ENCODE measurements around the gene OR7C1.

OR7C1 gene

GRCh38 chr19:14835011-14835410 is at the start of gene OR7C1, which contains the start of gene OR7A5:
Gene OR7C1, minus strand, starts transcription at chr19:14835185. Its CDS starts 35,049 bp downstream, at chr19:14800136.
Gene OR7A5, minus strand, starts transcription at chr19:14835185. Its CDS starts 6,944 bp downstream, at chr19:14828241.
- no peak for DNase-seq

GRCh38 chr19:14871619-14872230 is 36.7 kb upstream of the OR7C1 start:
- in situ Hi-C loops (cut with MboI; ENCODE audit: low pct_unique_long_range_greater_than_20kb, low sequenced_read_pairs), result no loop called here
- DNase-seq, result peak; percentile 49

More at GRCh38 chr19:14835011-14835410, at the start of gene OR7C1, which contains the start of gene OR7A5:
- in situ Hi-C loops (cut with MboI; ENCODE audit: low pct_unique_long_range_greater_than_20kb, low sequenced_read_pairs), result no loop called here

- in situ Hi-C loops (cut with MboI; ENCODE audit: low pct_unique_long_range_greater_than_20kb, low sequenced_read_pairs), result no loop called here
- no peak for DNase-seq
Observed at GRCh38 chr19:14868497-14868896, 33.5 kb upstream of the OR7C1 start.

GRCh38 chr19:14848822-14849221 is 13.8 kb upstream of the OR7C1 start, which contains the start of gene OR7A10:
Gene OR7A10, minus strand, starts transcription at chr19:14848922. Its CDS starts 7,045 bp downstream, at chr19:14841877.
- in situ Hi-C loops (cut with MboI; ENCODE audit: low pct_unique_long_range_greater_than_20kb, low sequenced_read_pairs), result no loop called here
- no peak for DNase-seq

- DNase-seq, result no peak
- in situ Hi-C loops (cut with MboI; ENCODE audit: low pct_unique_long_range_greater_than_20kb, low sequenced_read_pairs), result no loop called here
Observed at GRCh38 chr19:14843578-14843977, 8.6 kb upstream of the OR7C1 start.

GRCh38 chr19:14843169-14843568 is 8.2 kb upstream of the OR7C1 start:
- no peak for DNase-seq
- in situ Hi-C loops (cut with MboI; ENCODE audit: low pct_unique_long_range_greater_than_20kb, low sequenced_read_pairs), result no loop called here

- in situ Hi-C loops (cut with MboI; ENCODE audit: low pct_unique_long_range_greater_than_20kb, low sequenced_read_pairs), result no loop called here
- no peak for DNase-seq
Observed at GRCh38 chr19:14840206-14840605, 5.2 kb upstream of the OR7C1 start.

- in situ Hi-C loops (cut with MboI; ENCODE audit: low pct_unique_long_range_greater_than_20kb, low sequenced_read_pairs), result no loop called here
- no peak for DNase-seq
Observed at GRCh38 chr19:14837391-14837790, 2.4 kb upstream of the OR7C1 start.

GRCh38 chr19:14830702-14831101 is 4.3 kb downstream of the OR7C1 start:
- in situ Hi-C loops (cut with MboI; ENCODE audit: low pct_unique_long_range_greater_than_20kb, low sequenced_read_pairs), result no loop called here
- no peak for DNase-seq

- DNase-seq, result no peak
- in situ Hi-C loops (cut with MboI; ENCODE audit: low pct_unique_long_range_greater_than_20kb, low sequenced_read_pairs), result no loop called here
Observed at GRCh38 chr19:14826006-14826405, 9.0 kb downstream of the OR7C1 start.

GRCh38 chr19:14821937-14822336 is 13.0 kb downstream of the OR7C1 start:
- peak; percentile 63 for DNase-seq
- in situ Hi-C loops (cut with MboI; ENCODE audit: low pct_unique_long_range_greater_than_20kb, low sequenced_read_pairs), result no loop called here

- DNase-seq, result no peak
- in situ Hi-C loops (cut with MboI; ENCODE audit: low pct_unique_long_range_greater_than_20kb, low sequenced_read_pairs), result no loop called here
Observed at GRCh38 chr19:14818588-14818987, 16.4 kb downstream of the OR7C1 start.

- in situ Hi-C loops (cut with MboI; ENCODE audit: low pct_unique_long_range_greater_than_20kb, low sequenced_read_pairs), result no loop called here
- no peak for DNase-seq
Observed at GRCh38 chr19:14817052-14817451, 17.9 kb downstream of the OR7C1 start.

GRCh38 chr19:14814982-14815652 is 19.9 kb downstream of the OR7C1 start:
- in situ Hi-C loops (cut with MboI; ENCODE audit: low pct_unique_long_range_greater_than_20kb, low sequenced_read_pairs), result no loop called here
- no peak for DNase-seq

GRCh38 chr19:14809272-14810057 is 25.5 kb downstream of the OR7C1 start:
- no peak for DNase-seq
- in situ Hi-C loops (cut with MboI; ENCODE audit: low pct_unique_long_range_greater_than_20kb, low sequenced_read_pairs), result no loop called here

- no peak for DNase-seq
- in situ Hi-C loops (cut with MboI; ENCODE audit: low pct_unique_long_range_greater_than_20kb, low sequenced_read_pairs), result no loop called here
Observed at GRCh38 chr19:14804765-14805164, 30.2 kb downstream of the OR7C1 start.

- no peak for DNase-seq
- in situ Hi-C loops (cut with MboI; ENCODE audit: low pct_unique_long_range_greater_than_20kb, low sequenced_read_pairs), result no loop called here
Observed at GRCh38 chr19:14798760-14799159, 36.2 kb downstream of the OR7C1 start.

GRCh38 chr19:14796021-14796420 is 39.0 kb downstream of the OR7C1 start:
- no peak for DNase-seq
- in situ Hi-C loops (cut with MboI; ENCODE audit: low pct_unique_long_range_greater_than_20kb, low sequenced_read_pairs), result no loop called here

GRCh38 chr19:14795078-14795721 is 39.8 kb downstream of the OR7C1 start:
- DNase-seq, result no peak
- in situ Hi-C loops (cut with MboI; ENCODE audit: low pct_unique_long_range_greater_than_20kb, low sequenced_read_pairs), result no loop called here
